Measurements from ENCODE around the gene FOXJ1. TPM values are rescaled to one million over a fixed set of nuclear protein-coding genes. Genes with fewer than 3 reads are reported as not detected.

The FOXJ1 gene
- total RNA-seq, 1 experiment from 2014 or later, result 4.0 TPM

DNA sequence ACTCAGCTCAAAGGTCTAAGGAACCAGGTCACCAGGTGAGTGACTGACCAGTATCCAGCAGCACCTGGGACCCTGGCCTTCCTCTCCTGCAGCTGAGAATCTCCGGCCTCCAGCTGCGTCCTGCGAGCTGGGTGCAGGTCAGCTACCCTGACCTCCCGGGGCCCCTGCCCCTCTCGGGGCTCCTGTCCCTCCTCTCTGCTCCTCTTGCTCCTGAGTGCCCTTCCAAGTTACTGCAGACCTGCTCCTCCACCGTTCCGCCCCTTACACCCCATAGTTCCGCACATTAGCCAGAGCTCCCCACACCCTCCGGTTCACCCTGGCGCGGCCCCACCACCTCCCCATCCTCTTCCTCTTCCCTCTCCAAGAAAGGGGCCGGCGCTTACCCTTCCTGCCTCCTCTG lies 10.6 kb downstream of the FOXJ1 start:
- no peaks in the 10 kb centered on the region for H3K9me3 ChIP-seq (ENCODE audit: control insufficient read depth, low read depth, low read length)
- H3K36me3 Mint-ChIP-seq (ENCODE audit: insufficient read depth in 1 of 3, low read depth in 3 of 3), result no peaks in the 10 kb centered on the region
- H3K56ac ChIP-seq (ENCODE audit: insufficient read length, low read depth, low read length), result no peak overlapping the region
- no peak overlapping the region for H2BK5ac ChIP-seq (ENCODE audit: insufficient read length, low read length)
- H2BK120ac ChIP-seq (ENCODE audit: low read depth, low read length, poor library complexity, severe bottlenecking), result no peak overlapping the region
- TF ChIP-seq, protein P1, sequence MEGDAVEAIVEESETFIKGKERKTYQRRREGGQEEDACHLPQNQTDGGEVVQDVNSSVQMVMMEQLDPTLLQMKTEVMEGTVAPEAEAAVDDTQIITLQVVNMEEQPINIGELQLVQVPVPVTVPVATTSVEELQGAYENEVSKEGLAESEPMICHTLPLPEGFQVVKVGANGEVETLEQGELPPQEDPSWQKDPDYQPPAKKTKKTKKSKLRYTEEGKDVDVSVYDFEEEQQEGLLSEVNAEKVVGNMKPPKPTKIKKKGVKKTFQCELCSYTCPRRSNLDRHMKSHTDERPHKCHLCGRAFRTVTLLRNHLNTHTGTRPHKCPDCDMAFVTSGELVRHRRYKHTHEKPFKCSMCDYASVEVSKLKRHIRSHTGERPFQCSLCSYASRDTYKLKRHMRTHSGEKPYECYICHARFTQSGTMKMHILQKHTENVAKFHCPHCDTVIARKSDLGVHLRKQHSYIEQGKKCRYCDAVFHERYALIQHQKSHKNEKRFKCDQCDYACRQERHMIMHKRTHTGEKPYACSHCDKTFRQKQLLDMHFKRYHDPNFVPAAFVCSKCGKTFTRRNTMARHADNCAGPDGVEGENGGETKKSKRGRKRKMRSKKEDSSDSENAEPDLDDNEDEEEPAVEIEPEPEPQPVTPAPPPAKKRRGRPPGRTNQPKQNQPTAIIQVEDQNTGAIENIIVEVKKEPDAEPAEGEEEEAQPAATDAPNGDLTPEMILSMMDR (conservative IDR thresholded peaks at IDR 0.05), result no peak
- peaks cover 21% of the 10 kb centered on the region for H3K27me3 Mint-ChIP-seq (ENCODE audit: low read depth)
- no peak overlapping the region for H2AK5ac ChIP-seq (ENCODE audit: insufficient read length, low read length)
- no CpG with 5 or more reads among the region's 13 CpGs for WGBS (ENCODE audit: extremely low coverage, insufficient read length, low lambda C conversion rate)
- H3K23me2 ChIP-seq (ENCODE audit: insufficient read length, low read depth, low read length, poor library complexity, severe bottlenecking), result peaks cover 11% of the 10 kb centered on the region
- no peak overlapping the region for H2AFZ ChIP-seq (ENCODE audit: low read length)
- no peak overlapping the region for H4K8ac ChIP-seq (replicated peaks; ENCODE audit: insufficient read length, low read depth, low read length)
- no peak overlapping the region for H4K91ac ChIP-seq (ENCODE audit: insufficient read length, low read depth, low read length)
- H3T11ph ChIP-seq (ENCODE audit: low read length), result no peak overlapping the region
- DNase-seq, result peak; percentile 51
- no peak overlapping the region for H4K5ac ChIP-seq (ENCODE audit: insufficient read length, low read depth, low read length)
- peaks cover 0 to 3% of the 10 kb centered on the region in 2 experiments; a peak in 2 of 5 replicates for H3K9me3 Mint-ChIP-seq
- no peak overlapping the region for H3K18ac ChIP-seq (ENCODE audit: insufficient read length, low read depth, low read length)
- peak overlapping the region; percentile 14 to 38; a peak in 2 of 5 replicates for H3K4me3 Mint-ChIP-seq
- H3K79me1 ChIP-seq (ENCODE audit: insufficient read depth, low read depth, low read length, poor library complexity, severe bottlenecking), result no peaks in the 10 kb centered on the region
- no peak overlapping the region for H2BK15ac ChIP-seq (ENCODE audit: low read depth, low read length)
- no peak overlapping the region for H2BK12ac ChIP-seq (ENCODE audit: insufficient read length, low read depth, low read length)
- H3K23ac ChIP-seq (ENCODE audit: insufficient read length, low read depth, low read length), result no peak overlapping the region
- no peak overlapping the region for H3K27ac ChIP-seq (ENCODE audit: insufficient read length, low read depth, low read length)
- no peak overlapping the region for H2BK20ac ChIP-seq (ENCODE audit: low read depth, low read length, poor library complexity, severe bottlenecking)
- H3K27ac Mint-ChIP-seq, result peak overlapping the region in 1 of 3 experiments; percentile 70; a peak in 2 of 7 replicates
- H3K4ac ChIP-seq (ENCODE audit: low read depth, low read length), result no peak overlapping the region
- no peak overlapping the region for H3K4me2 ChIP-seq (ENCODE audit: insufficient read depth, insufficient read length, low read length)
- H3K4me1 Mint-ChIP-seq, result peaks cover 44 to 55% of the 10 kb centered on the region in 2 experiments
- H3K4me1 ChIP-seq (ENCODE audit: insufficient read depth, low read length), result peaks cover 8% of the 10 kb centered on the region
- no peak overlapping the region for H3K14ac ChIP-seq (ENCODE audit: insufficient read depth, low read length)
- no peaks in the 10 kb centered on the region for H4K20me1 ChIP-seq (ENCODE audit: control insufficient read depth, insufficient read depth, insufficient read length)
- no peaks in the 10 kb centered on the region for H3K79me2 ChIP-seq (ENCODE audit: insufficient read depth, low read length)
- no peaks in the 10 kb centered on the region; the same call in 1 of the 2 replicates for H3K27me3 ChIP-seq (ENCODE audit: insufficient read depth, low read length)
- H3K9ac ChIP-seq (ENCODE audit: extremely low read depth, insufficient read length, low read length), result no peak overlapping the region

Data from H9 (cell line).